HepG2 (cell line): ENCODE measurements around the gene TBC1D1. TPM values are rescaled to one million over a fixed set of nuclear protein-coding genes. Genes with fewer than 3 reads are reported as not detected.

Experiments used
- GMEB2 ChIP-seq: IDR thresholded peaks from 2 replicates; pipeline ENCODE4 v1.6.1; 2016; ENCODE audit warnings: missing biosample characterization, missing genetic modification reagents, low read depth
- HNF1B ChIP-seq: sonication (generic); formaldehyde crosslinking; IDR thresholded peaks from 2 replicates; pipeline ENCODE4 v1.5.1; 2020; ENCODE audit warnings: mild to moderate bottlenecking, moderate library complexity, missing genetic modification reagents
- HNRNPUL1 ChIP-seq: fragments of 200-400 bp; formaldehyde crosslinking; IDR thresholded peaks from 2 replicates; pipeline ENCODE4 v1.6.1; 2017; ENCODE audit warnings: low read depth, mild to moderate bottlenecking, low read length, moderate library complexity
- MAZ ChIP-seq, 2 experiments: sonication (generic) in 1 of 2; formaldehyde crosslinking in 1 of 2; IDR thresholded peaks; 2 replicates each; pipeline versions ENCODE4 v1.5.0 to v1.6.1; 2012 to 2020; ENCODE audit warnings: low read depth in 2 of 2, mild to moderate bottlenecking in 2 of 2, borderline replicate concordance in 1 of 2, improper control_type of control experiment in 1 of 2, low read length in 1 of 2, missing genetic modification reagents in 1 of 2, moderate library complexity in 1 of 2
- SATB2 ChIP-seq: sonication (generic); formaldehyde crosslinking; IDR thresholded peaks from 2 replicates; pipeline ENCODE4 v1.5.0; 2020; ENCODE audit warnings: missing genetic modification reagents
- ZBED4 ChIP-seq: sonication (generic); formaldehyde crosslinking; IDR thresholded peaks from 2 replicates; pipeline ENCODE4 v1.4.0; 2020; ENCODE audit warnings: missing genetic modification reagents, borderline replicate concordance
- ZNF775 ChIP-seq: sonication (generic); formaldehyde crosslinking; IDR thresholded peaks from 2 replicates; pipeline ENCODE4 v1.4.0; 2020; ENCODE audit warnings: missing genetic modification reagents, mild to moderate bottlenecking, moderate library complexity, borderline replicate concordance
- polyA plus RNA-seq, 8 experiments: library from polyadenylated mRNA; depleted of rRNA in 3 of 8; stranded (reverse) in 7 of 8; unstranded in 1 of 8; fragments of >200 nt; fragmentation: Illumina TruSeq in 4 of 8; extraction: Trizol in 4 of 8; gene quantifications; 2 replicates each; pipeline versions ENCODE4 v1.2.1 to v1.2.3, GENCODE V29; 2011 to 2016; ENCODE audit warnings: low read depth in 4 of 8, missing spikeins in 1 of 8, mixed read lengths in 1 of 8; ENCODE audit not compliant: insufficient read depth in 1 of 8
- total RNA-seq, 5 experiments: library from RNA; depleted of rRNA; stranded (reverse); fragments of >200 nt; fragmentation: Illumina TruSeq; extraction: Trizol; gene quantifications; 2 replicates each; pipeline ENCODE4 v1.2.3, GENCODE V29; 2016; ENCODE audit warnings: low read depth in 1 of 5

Gene TBC1D1
- total and polyA plus RNA-seq, 2 of the 13 experiments (the other 11 are each of a cell fraction or from before 2014, with no cell fraction given): 37.3 to 62.8 TPM

GRCh38 chr4:38068107-38068506 lies 177.2 kb downstream of the TBC1D1 start (continued):
- TF ChIP-seq MAZ (IDR thresholded peaks at IDR 0.05; ENCODE audit: borderline replicate concordance, low read depth, low read length) (no peak), MAZ (CRISPR knock-in tag; IDR thresholded peaks at IDR 0.05; ENCODE audit: low read depth) (no peak), SATB2 (CRISPR knock-in tag) (no peak), ZBED4 (CRISPR knock-in tag) (no peak), HNRNPUL1 (no peak), ZNF775 (no peak), GMEB2 (CRISPR knock-in tag) (no peak), HNF1B (CRISPR knock-in tag) (no peak)
